ENCODE results near the gene PJA2. TPM values are rescaled to one million over a fixed set of nuclear protein-coding genes. Genes with fewer than 3 reads are reported as not detected.

The PJA2 gene
- polyA plus RNA-seq, 3 donors, result 36.2 to 74.1 (median 49.7) TPM

DNA sequence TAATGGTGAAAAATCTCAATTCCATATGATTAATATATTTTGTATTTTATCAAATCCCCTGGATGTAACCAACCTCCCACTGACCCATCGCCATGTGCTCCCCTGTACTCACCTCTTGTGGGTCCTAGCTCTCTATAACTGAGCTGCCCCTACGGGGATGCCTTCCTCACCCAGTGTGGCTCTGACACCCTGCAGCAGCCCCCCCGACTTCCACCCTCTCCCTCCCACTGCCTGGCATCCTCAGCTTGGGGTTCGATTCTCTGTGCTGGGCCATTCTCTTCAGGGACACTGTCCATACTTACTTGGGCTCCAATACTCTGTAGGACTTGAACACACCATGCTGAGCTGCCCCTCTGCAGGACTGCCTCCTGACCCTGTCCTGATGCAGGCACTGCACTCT, 87.1 kb downstream of the PJA2 start:
- no peak overlapping the region for H3K4me2 ChIP-seq (replicated peaks; ENCODE audit: extremely low read depth, low read length, poor library complexity, severe bottlenecking)
- intact Hi-C loops (cut with micrococcal nuclease), result no loop called here
- TF ChIP-seq, protein P1, sequence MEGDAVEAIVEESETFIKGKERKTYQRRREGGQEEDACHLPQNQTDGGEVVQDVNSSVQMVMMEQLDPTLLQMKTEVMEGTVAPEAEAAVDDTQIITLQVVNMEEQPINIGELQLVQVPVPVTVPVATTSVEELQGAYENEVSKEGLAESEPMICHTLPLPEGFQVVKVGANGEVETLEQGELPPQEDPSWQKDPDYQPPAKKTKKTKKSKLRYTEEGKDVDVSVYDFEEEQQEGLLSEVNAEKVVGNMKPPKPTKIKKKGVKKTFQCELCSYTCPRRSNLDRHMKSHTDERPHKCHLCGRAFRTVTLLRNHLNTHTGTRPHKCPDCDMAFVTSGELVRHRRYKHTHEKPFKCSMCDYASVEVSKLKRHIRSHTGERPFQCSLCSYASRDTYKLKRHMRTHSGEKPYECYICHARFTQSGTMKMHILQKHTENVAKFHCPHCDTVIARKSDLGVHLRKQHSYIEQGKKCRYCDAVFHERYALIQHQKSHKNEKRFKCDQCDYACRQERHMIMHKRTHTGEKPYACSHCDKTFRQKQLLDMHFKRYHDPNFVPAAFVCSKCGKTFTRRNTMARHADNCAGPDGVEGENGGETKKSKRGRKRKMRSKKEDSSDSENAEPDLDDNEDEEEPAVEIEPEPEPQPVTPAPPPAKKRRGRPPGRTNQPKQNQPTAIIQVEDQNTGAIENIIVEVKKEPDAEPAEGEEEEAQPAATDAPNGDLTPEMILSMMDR (IDR thresholded peaks at IDR 0.05), result no peak
- no peak overlapping the region for H3K4me3 ChIP-seq (replicated peaks in 1 of 3; ENCODE audit: low read depth in 2 of 3, low read length in 3 of 3)
- no peaks in the 10 kb centered on the region for H3K36me3 ChIP-seq (replicated peaks in 1 of 2; ENCODE audit: control insufficient read depth in 1 of 2, insufficient read depth in 2 of 2, low read length in 2 of 2)
- no peaks in the 10 kb centered on the region for H3K79me2 ChIP-seq (ENCODE audit: insufficient read depth, low read length)
- H3K27me3 ChIP-seq (ENCODE audit: control insufficient read depth in 2 of 2, insufficient read depth in 2 of 2, low read length in 2 of 2), result no peaks in the 10 kb centered on the region
- H3K4me3 Mint-ChIP-seq, result no peak overlapping the region
- no peaks in the 10 kb centered on the region for H4K20me1 ChIP-seq (ENCODE audit: insufficient read depth, low read length)
- no peak overlapping the region for H2AFZ ChIP-seq (ENCODE audit: insufficient read depth, low read depth, low read length, poor library complexity, severe bottlenecking)
- H3K9ac ChIP-seq (ENCODE audit: insufficient read depth, low read length, poor library complexity, severe bottlenecking), result no peak overlapping the region
- H3K4me1 Mint-ChIP-seq, result peaks cover 20% of the 10 kb centered on the region
- no peak for DNase-seq
- no peak overlapping the region for H3K27ac Mint-ChIP-seq
- peaks cover 0 to 2% (median 0%) of the 10 kb centered on the region in 7 donors for H3K9me3 Mint-ChIP-seq
- no peaks in the 10 kb centered on the region for H3K9me3 ChIP-seq (replicated peaks in 1 of 2; ENCODE audit: control insufficient read depth in 1 of 2, insufficient read depth in 1 of 2, low read length in 2 of 2)
- H3K27me3 Mint-ChIP-seq (ENCODE audit: low read depth in 3 of 3), result no peaks in the 10 kb centered on the region
- WGBS (ENCODE audit: insufficient coverage), result 95% methylated on average over 4 of the region's 4 CpGs
- H3K4me1 ChIP-seq (ENCODE audit: control insufficient read depth in 1 of 2, insufficient read depth in 2 of 2, low read length in 2 of 2), result peaks cover 0 to 11% of the 10 kb centered on the region in 2 donors
- H3K27ac ChIP-seq (ENCODE audit: low read depth in 1 of 2, low read length in 2 of 2), result no peak overlapping the region
- peaks cover 4 to 7% of the 10 kb centered on the region in 2 donors for H3K36me3 Mint-ChIP-seq

DNA sequence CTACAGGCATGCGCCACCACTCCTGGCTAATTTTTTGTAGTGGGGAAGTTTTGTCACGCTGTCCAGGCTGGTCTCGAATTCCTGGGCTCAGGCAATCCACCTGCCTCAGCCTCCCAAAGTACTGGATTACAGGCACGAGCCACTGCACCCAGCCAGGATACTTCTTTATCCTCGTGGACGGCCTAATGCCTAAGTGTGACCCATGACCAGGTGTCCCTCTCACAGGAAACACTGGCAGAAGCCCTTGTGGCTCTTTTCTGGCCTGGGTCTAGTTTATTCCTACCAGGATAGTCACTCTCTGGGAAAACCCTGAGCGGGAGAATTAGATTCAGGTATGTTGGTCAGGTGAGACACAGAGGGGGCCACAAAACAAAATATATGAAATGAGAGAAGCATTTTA, 90.4 kb downstream of the PJA2 start:
- Histone ChIP-seq H2AFZ (ENCODE audit: insufficient read depth, low read depth, low read length, poor library complexity, severe bottlenecking) (no peak overlapping the region), H3K9ac (ENCODE audit: insufficient read depth, low read length, poor library complexity, severe bottlenecking) (no peak overlapping the region), H3K27me3 (ENCODE audit: control insufficient read depth in 2 of 2, insufficient read depth in 2 of 2, low read length in 2 of 2) (no peaks in the 10 kb centered on the region), H3K4me3 (replicated peaks in 1 of 3; ENCODE audit: low read depth in 2 of 3, low read length in 3 of 3) (no peak overlapping the region), H4K20me1 (ENCODE audit: insufficient read depth, low read length) (no peaks in the 10 kb centered on the region), H3K9me3 (replicated peaks in 1 of 2; ENCODE audit: control insufficient read depth in 1 of 2, insufficient read depth in 1 of 2, low read length in 2 of 2) (no peaks in the 10 kb centered on the region), H3K36me3 (replicated peaks in 1 of 2; ENCODE audit: control insufficient read depth in 1 of 2, insufficient read depth in 2 of 2, low read length in 2 of 2) (no peaks in the 10 kb centered on the region), H3K79me2 (ENCODE audit: insufficient read depth, low read length) (no peaks in the 10 kb centered on the region), H3K4me1 (ENCODE audit: control insufficient read depth in 1 of 2, insufficient read depth in 2 of 2, low read length in 2 of 2) (peaks cover 0 to 1% of the 10 kb centered on the region in 2 donors), H3K4me2 (replicated peaks; ENCODE audit: extremely low read depth, low read length, poor library complexity, severe bottlenecking) (no peak overlapping the region), H3K27ac (ENCODE audit: low read depth in 1 of 2, low read length in 2 of 2) (no peak overlapping the region)
- peaks cover 0 to 2% (median 0%) of the 10 kb centered on the region in 7 donors for H3K9me3 Mint-ChIP-seq
- H3K27ac Mint-ChIP-seq, result peak overlapping the region in 1 of 7 donors; percentile 35
- 98% methylated on average over 4 of the region's 7 CpGs for WGBS (ENCODE audit: insufficient coverage)
- no peak overlapping the region for H3K4me3 Mint-ChIP-seq
- H3K27me3 Mint-ChIP-seq (ENCODE audit: low read depth in 3 of 3), result no peaks in the 10 kb centered on the region
- peaks cover 7% of the 10 kb centered on the region for H3K4me1 Mint-ChIP-seq
- no peak for DNase-seq
- H3K36me3 Mint-ChIP-seq, result peaks cover 0 to 4% of the 10 kb centered on the region in 2 donors
- TF ChIP-seq, protein P1 (IDR thresholded peaks at IDR 0.05), result no peak
- intact Hi-C loops (cut with micrococcal nuclease), result no loop called here

Data from CD14-positive monocyte (primary cell).